HL-60 (cell line): ENCODE data around the gene TMEM121B.

Experiments used
- CTCF ChIP-seq: IDR thresholded peaks from one replicate; pipeline ENCODE4 v1.5.1; 2011; ENCODE audit warnings: low read length, control low read depth, inconsistent platforms; ENCODE audit not compliant: insufficient read depth
- GABPA ChIP-seq: IDR thresholded peaks from 2 replicates; pipeline ENCODE4 v1.6.1; 2012; ENCODE audit warnings: low read depth
- POLR2AphosphoS5 ChIP-seq: IDR thresholded peaks from 2 replicates; pipeline ENCODE4 v1.6.1; 2012; ENCODE audit warnings: low read depth
- REST ChIP-seq: IDR thresholded peaks from 2 replicates; pipeline ENCODE4 v1.6.1; 2012; ENCODE audit warnings: low read depth; ENCODE audit not compliant: insufficient replicate concordance

GRCh38 chr22:17161991-17162390 is 40.8 kb upstream of the TMEM121B start:
- TF ChIP-seq CTCF (no peak), REST (no peak), POLR2AphosphoS5 (no peak), GABPA (no peak)
